ENCODE measurements around the gene ZDHHC21.
"Not testable (repeated sequence)": the region's sequence is repeated elsewhere in the genome, so short reads cannot be mapped to it uniquely, and the experiment has no call there.

The ZDHHC21 gene

GRCh38 chr9:14678776-14679175 is 14.5 kb downstream of the ZDHHC21 start:
- no peak for DNase-seq

- DNase-seq, result no peak
Measured at GRCh38 chr9:14677872-14678271, 15.4 kb downstream of the ZDHHC21 start.

GRCh38 chr9:14677396-14677795 is 15.8 kb downstream of the ZDHHC21 start:
- no peak for DNase-seq

GRCh38 chr9:14674630-14675029 is 18.6 kb downstream of the ZDHHC21 start:
- DNase-seq, result no peak

- no peak for DNase-seq
Measured at GRCh38 chr9:14671377-14671776, 21.9 kb downstream of the ZDHHC21 start.

GRCh38 chr9:14670718-14671117 is 22.5 kb downstream of the ZDHHC21 start:
- no peak for DNase-seq

- DNase-seq, result not testable (repeated sequence)
Measured at GRCh38 chr9:14664022-14664421, 29.2 kb downstream of the ZDHHC21 start.

- no peak for DNase-seq
Measured at GRCh38 chr9:14662060-14662453, 31.2 kb downstream of the ZDHHC21 start.

GRCh38 chr9:14661421-14662059 is 31.7 kb downstream of the ZDHHC21 start:
- peak in 1 of 2 donors; percentile 12 for DNase-seq

- DNase-seq, result no peak
Measured at GRCh38 chr9:14660721-14661120, 32.5 kb downstream of the ZDHHC21 start.

GRCh38 chr9:14654932-14655331 is 38.3 kb downstream of the ZDHHC21 start:
- no peak for DNase-seq

GRCh38 chr9:14653511-14653910 is 39.7 kb downstream of the ZDHHC21 start:
- no peak for DNase-seq

- no peak for DNase-seq
Measured at GRCh38 chr9:14652729-14653377, 40.4 kb downstream of the ZDHHC21 start.

- DNase-seq, result no peak
Measured at GRCh38 chr9:14650596-14650995, 42.6 kb downstream of the ZDHHC21 start.

GRCh38 chr9:14645648-14646047 is 47.6 kb downstream of the ZDHHC21 start:
- DNase-seq, result no peak

GRCh38 chr9:14640967-14641366 is 52.3 kb downstream of the ZDHHC21 start:
- no peak for DNase-seq

GRCh38 chr9:14640294-14640693 is 52.9 kb downstream of the ZDHHC21 start:
- no peak for DNase-seq

GRCh38 chr9:14633906-14634565 is 59.2 kb downstream of the ZDHHC21 start:
- no peak for DNase-seq

- no peak for DNase-seq
Measured at GRCh38 chr9:14633148-14633547, 60.1 kb downstream of the ZDHHC21 start.

- no peak for DNase-seq
Measured at GRCh38 chr9:14627513-14627912, 65.7 kb downstream of the ZDHHC21 start.

- DNase-seq, result no peak
Measured at GRCh38 chr9:14618836-14619420, 74.3 kb downstream of the ZDHHC21 start.

GRCh38 chr9:14616188-14616982 is 76.8 kb downstream of the ZDHHC21 start:
- peak in 1 of 2 donors; percentile 49 for DNase-seq

- DNase-seq, result no peak
Measured at GRCh38 chr9:14608540-14608939, 84.7 kb downstream of the ZDHHC21 start.

Data from CD4-positive, alpha-beta T cell treated with Interferon alpha-2 for 1 hour (primary cell).